GM18861 (cell line): ENCODE measurements around the gene SEMA4D.
"Not testable (repeated sequence)": the region's sequence is repeated elsewhere in the genome, so short reads cannot be mapped to it uniquely, and the experiment has no call there.

Experiments used
- ATAC-seq: cut with Tn5 transposase; IDR thresholded peaks from one replicate; pipeline ENCODE4 v1.9.1; 2021; ENCODE audit not compliant: unreplicated experiment

The SEMA4D gene

GRCh38 chr9:89482056-89482851 lies 15.7 kb downstream of the SEMA4D start:
- no peak for ATAC-seq

GRCh38 chr9:89481538-89481915 lies 16.4 kb downstream of the SEMA4D start:
- ATAC-seq = no peak

GRCh38 chr9:89480825-89481537 lies 16.9 kb downstream of the SEMA4D start:
- no peak for ATAC-seq

- not testable (repeated sequence) for ATAC-seq
These were observed 17.5 kb downstream of the SEMA4D start for GRCh38 chr9:89480372-89480771.

- not testable (repeated sequence) for ATAC-seq
These were observed 18.3 kb downstream of the SEMA4D start for GRCh38 chr9:89479669-89480011.

GRCh38 chr9:89478821-89479668 lies 18.9 kb downstream of the SEMA4D start:
- ATAC-seq = no peak

- no peak for ATAC-seq
These were observed 19.9 kb downstream of the SEMA4D start for GRCh38 chr9:89477811-89478630.

- ATAC-seq = no peak
These were observed 20.5 kb downstream of the SEMA4D start for GRCh38 chr9:89477384-89477783.

GRCh38 chr9:89476546-89476945 lies 21.4 kb downstream of the SEMA4D start:
- no peak for ATAC-seq

- ATAC-seq = no peak
These were observed 21.9 kb downstream of the SEMA4D start for GRCh38 chr9:89475891-89476440.

GRCh38 chr9:89474939-89475338 lies 23.0 kb downstream of the SEMA4D start:
- no peak for ATAC-seq

GRCh38 chr9:89473762-89474469 lies 24.0 kb downstream of the SEMA4D start:
- ATAC-seq = no peak

GRCh38 chr9:89471796-89472320 lies 26.1 kb downstream of the SEMA4D start:
- not testable (repeated sequence) for ATAC-seq

- no peak for ATAC-seq
These were observed 26.5 kb downstream of the SEMA4D start for GRCh38 chr9:89471390-89471789.

GRCh38 chr9:89470224-89470839 lies 27.6 kb downstream of the SEMA4D start:
- ATAC-seq = no peak

- no peak for ATAC-seq
These were observed 28.9 kb downstream of the SEMA4D start for GRCh38 chr9:89469003-89469402.

- ATAC-seq = no peak
These were observed 29.5 kb downstream of the SEMA4D start for GRCh38 chr9:89468281-89468960.

- no peak for ATAC-seq
These were observed 30.7 kb downstream of the SEMA4D start for GRCh38 chr9:89467278-89467625.
